Daoy (cell line): ENCODE data around the gene PCDHA12. TPM values are rescaled to one million over a fixed set of nuclear protein-coding genes. Genes with fewer than 3 reads are reported as not detected.
A peak's percentile ranks its signal among the peaks of the same experiment; 100 is the strongest.
"Not testable (repeated sequence)": the region's sequence is repeated elsewhere in the genome, so short reads cannot be mapped to it uniquely, and the experiment has no call there.

Experiments
- DNase-seq: peaks from one replicate; pipeline ENCODE4 v3.0.0-alpha.2; 2015; ENCODE audit warnings: low read depth
- total RNA-seq: library from RNA; depleted of rRNA; stranded (reverse); fragments of >200 nt; shearing (Covaris generic); gene quantifications from 2 replicates; pipeline ENCODE4 v1.2.3, GENCODE V29; 2014; rRNA removed

PCDHA12 gene
- 0.69 and 1.5 TPM in 2 replicates for total RNA-seq

- DNase-seq: no peak
Observed at GRCh38 chr5:140875085-140876065, at the start of gene PCDHA12. Gene PCDHA12, plus strand, starts transcription at chr5:140875308. Its CDS starts 165 bp downstream, at chr5:140875473.

GRCh38 chr5:140827704-140828361 is 47.3 kb upstream of the PCDHA12 start, which contains the start of gene PCDHA6:
Gene PCDHA6, plus strand, starts transcription at chr5:140827960. Its CDS starts 132 bp downstream, at chr5:140828092.
- peak; percentile 48 for DNase-seq

GRCh38 chr5:140828362-140828737 is 46.8 kb upstream of the PCDHA12 start:
- peak; percentile 42 for DNase-seq

- DNase-seq: not testable (repeated sequence)
Observed at GRCh38 chr5:140829511-140830501, 45.3 kb upstream of the PCDHA12 start.

- DNase-seq: no peak
Observed at GRCh38 chr5:140833993-140834392, 41.1 kb upstream of the PCDHA12 start, which contains the start of gene PCDHA7. Gene PCDHA7, plus strand, starts transcription at chr5:140834269. Its CDS starts 115 bp downstream, at chr5:140834384.

GRCh38 chr5:140834439-140835008 is 40.6 kb upstream of the PCDHA12 start:
- DNase-seq: not testable (repeated sequence)

- no peak for DNase-seq
Observed at GRCh38 chr5:140835622-140836510, 39.2 kb upstream of the PCDHA12 start.

GRCh38 chr5:140840978-140841962 is 33.8 kb upstream of the PCDHA12 start, which contains the start of gene PCDHA8:
Gene PCDHA8, plus strand, starts transcription at chr5:140841187. Its CDS starts 135 bp downstream, at chr5:140841322.
- peak; percentile 66 for DNase-seq

GRCh38 chr5:140842798-140843733 is 32.0 kb upstream of the PCDHA12 start:
- no peak for DNase-seq

- DNase-seq: not testable (repeated sequence)
Observed at GRCh38 chr5:140848139-140849102, 26.7 kb upstream of the PCDHA12 start, which contains the start of gene PCDHA9. Gene PCDHA9, plus strand, starts transcription at chr5:140848382. Its CDS starts 114 bp downstream, at chr5:140848496.

GRCh38 chr5:140849831-140850634 is 25.1 kb upstream of the PCDHA12 start:
- not testable (repeated sequence) for DNase-seq

GRCh38 chr5:140855772-140856674 is 19.1 kb upstream of the PCDHA12 start, which contains the start of gene PCDHA10:
Gene PCDHA10, plus strand, starts transcription at chr5:140855897. Its CDS starts 152 bp downstream, at chr5:140856049.
- peak; percentile 73 for DNase-seq

- no peak for DNase-seq
Observed at GRCh38 chr5:140857177-140857986, 17.7 kb upstream of the PCDHA12 start.
